IMR-90 (cell line): ENCODE results near the gene CAPSL. TPM values are rescaled to one million over a fixed set of nuclear protein-coding genes. Genes with fewer than 3 reads are reported as not detected.

Experiments used
- ATAC-seq: fragments of 200-7000 bp; cut with Tn5 transposase; 2 replicates; pipeline ENCODE4 v1.9.1; 2020; ENCODE audit warnings: low read depth, mild to moderate bottlenecking, moderate library complexity
- BruUV-seq: library from RNA; stranded (reverse); fragments of 400-500 nt; replicated peaks from 2 replicates; lab custom pipeline; 2021; lab: Mats Ljungman, UMichigan
- CTCF ChIA-PET: fragments of 300-600 bp; formaldehyde crosslinking; extraction: SDS; loops from one replicate; lab custom pipeline; 2021; ENCODE audit warnings: antibody characterized with exemption; lab: Yijun Ruan, JAX
- POLR2A ChIA-PET: fragments of 300-600 bp; sonication (Branson Sonifier 250); formaldehyde crosslinking; loops from one replicate; lab custom pipeline; 2022; ENCODE audit warnings: antibody characterized with exemption; ENCODE audit not compliant: unreplicated experiment; lab: Charles Lee
- DNase-seq: peaks from one replicate; pipeline ENCODE4 v3.0.0; 2013
- H2AFZ ChIP-seq: replicated peaks from 2 replicates; pipeline ENCODE3; 2013; ENCODE audit warnings: low read length, mild to moderate bottlenecking; ENCODE audit not compliant: poor library complexity
- H2AK5ac ChIP-seq: 2 replicates; pipeline ENCODE4 v1.6.1; 2013; ENCODE audit warnings: low read depth, low read length, inconsistent platforms
- H2AK9ac ChIP-seq: replicated peaks from 2 replicates; pipeline ENCODE3; 2013; ENCODE audit warnings: mild to moderate bottlenecking, low read depth, low read length, moderate library complexity; ENCODE audit not compliant: poor library complexity
- H2BK120ac ChIP-seq: 2 replicates; pipeline ENCODE4 v1.6.1; 2013; ENCODE audit warnings: low read depth, low read length, inconsistent platforms
- H2BK15ac ChIP-seq: 3 replicates; pipeline ENCODE4 v1.6.1; 2013; ENCODE audit warnings: low read depth, low read length, inconsistent platforms
- H2BK20ac ChIP-seq: 2 replicates; pipeline ENCODE4 v1.6.1; 2013; ENCODE audit warnings: low read depth, mild to moderate bottlenecking, inconsistent platforms, low read length, moderate library complexity
- H2BK5ac ChIP-seq: 2 replicates; pipeline ENCODE4 v1.6.1; 2013; ENCODE audit warnings: mild to moderate bottlenecking, low read depth, low read length, inconsistent platforms; ENCODE audit not compliant: poor library complexity, severe bottlenecking
- H3K14ac ChIP-seq: replicated peaks from 2 replicates; pipeline ENCODE4 v1.6.1; 2013; ENCODE audit warnings: low read depth, low read length, inconsistent platforms
- H3K18ac ChIP-seq: 2 replicates; pipeline ENCODE4 v1.6.1; 2013; ENCODE audit warnings: low read depth, low read length, control low read depth
- H3K23ac ChIP-seq: 2 replicates; pipeline ENCODE4 v1.6.1; 2013; ENCODE audit warnings: low read depth, low read length, inconsistent platforms
- H3K27ac ChIP-seq: 2 replicates; pipeline ENCODE4 v1.5.1; 2013; ENCODE audit warnings: mild to moderate bottlenecking, control low read depth, low read length; ENCODE audit not compliant: insufficient read depth
- H3K27me3 ChIP-seq: 2 replicates; pipeline ENCODE4 v1.6.1; 2013; ENCODE audit warnings: low read length; ENCODE audit not compliant: control insufficient read depth, insufficient read depth
- H3K36me3 ChIP-seq: 2 replicates; pipeline ENCODE4 v1.6.1; 2013; ENCODE audit warnings: low read length, mixed read lengths; ENCODE audit not compliant: control insufficient read depth, insufficient read depth
- H3K4ac ChIP-seq: 2 replicates; pipeline ENCODE4 v1.6.1; 2013; ENCODE audit warnings: low read depth, low read length, inconsistent platforms
- H3K4me1 ChIP-seq: 2 replicates; pipeline ENCODE4 v1.6.1; 2013; ENCODE audit warnings: low read length, mixed read lengths; ENCODE audit not compliant: control insufficient read depth, insufficient read depth
- H3K4me2 ChIP-seq: 2 replicates; pipeline ENCODE4 v1.6.1; 2013; ENCODE audit warnings: low read depth, mild to moderate bottlenecking, control low read depth, low read length, moderate library complexity
- H3K4me3 ChIP-seq: 2 replicates; pipeline ENCODE4 v1.5.1; 2013; ENCODE audit warnings: low read depth, mild to moderate bottlenecking, control low read depth, low read length, moderate library complexity; ENCODE audit not compliant: insufficient read depth
- H3K56ac ChIP-seq: 2 replicates; pipeline ENCODE4 v1.6.1; 2013; ENCODE audit warnings: low read length, inconsistent platforms; ENCODE audit not compliant: insufficient read depth; ENCODE audit errors: extremely low read depth
- H3K79me1 ChIP-seq, 2 experiments: 2 replicates each; pipeline ENCODE4 v1.6.1; 2013; ENCODE audit warnings: low read length in 2 of 2, inconsistent platforms in 1 of 2, low read depth in 1 of 2
- H3K9ac ChIP-seq: 2 replicates; pipeline ENCODE4 v1.6.1; 2013; ENCODE audit warnings: low read depth, low read length, control low read depth
- H3K9me1 ChIP-seq: 2 replicates; pipeline ENCODE4 v1.6.1; 2013; ENCODE audit warnings: low read length, inconsistent platforms; ENCODE audit not compliant: insufficient read depth
- H3K9me3 ChIP-seq: 2 replicates; pipeline ENCODE4 v1.6.1; 2013; ENCODE audit warnings: low read length; ENCODE audit not compliant: control insufficient read depth, insufficient read depth
- H4K20me1 ChIP-seq: 2 replicates; pipeline ENCODE4 v1.6.1; 2013; ENCODE audit warnings: low read length, inconsistent platforms; ENCODE audit not compliant: insufficient read depth
- H4K5ac ChIP-seq: 2 replicates; pipeline ENCODE4 v1.6.1; 2013; ENCODE audit warnings: mild to moderate bottlenecking, low read depth, low read length, control low read depth
- H4K8ac ChIP-seq, 2 experiments: 2 replicates each; pipeline ENCODE4 v1.6.1; 2013; ENCODE audit warnings: low read depth in 2 of 2, low read length in 2 of 2, control low read depth in 1 of 2, inconsistent platforms in 1 of 2
- H4K91ac ChIP-seq: 2 replicates; pipeline ENCODE4 v1.6.1; 2013; ENCODE audit warnings: low read depth, low read length, inconsistent platforms; ENCODE audit not compliant: insufficient read depth
- BHLHE40 ChIP-seq: fragments of 150-350 bp; IDR thresholded peaks from 2 replicates; pipeline ENCODE4 v1.6.1; 2016; ENCODE audit warnings: mild to moderate bottlenecking, low read depth, low read length
- CEBPB ChIP-seq: IDR thresholded peaks from 2 replicates; pipeline ENCODE4 v1.6.1; 2012; ENCODE audit warnings: low read depth, low read length, improper control_type of control experiment
- CHD1 ChIP-seq: IDR thresholded peaks from 2 replicates; pipeline ENCODE4 v1.6.1; 2012; ENCODE audit warnings: low read depth, low read length, improper control_type of control experiment
- FOS ChIP-seq: fragments of 150-350 bp; IDR thresholded peaks from 2 replicates; pipeline ENCODE4 v1.6.1; 2016; ENCODE audit warnings: low read depth, low read length
- MAFK ChIP-seq: IDR thresholded peaks from 2 replicates; pipeline ENCODE4 v1.6.1; 2012; ENCODE audit warnings: low read depth, low read length, improper control_type of control experiment
- MAZ ChIP-seq: IDR thresholded peaks from 2 replicates; pipeline ENCODE4 v1.6.1; 2012; ENCODE audit warnings: low read depth, mild to moderate bottlenecking, low read length, improper control_type of control experiment, moderate library complexity, borderline replicate concordance
- MXI1 ChIP-seq: IDR thresholded peaks from 2 replicates; pipeline ENCODE4 v1.6.1; 2012; ENCODE audit warnings: low read depth, mild to moderate bottlenecking, low read length, moderate library complexity, borderline replicate concordance
- NFE2L2 ChIP-seq: fragments of 150-350 bp; IDR thresholded peaks from 2 replicates; pipeline ENCODE4 v1.6.1; 2016; ENCODE audit warnings: low read depth, mild to moderate bottlenecking, low read length
- POLR2A ChIP-seq: IDR thresholded peaks from 2 replicates; pipeline ENCODE4 v1.6.1; 2012; ENCODE audit warnings: mild to moderate bottlenecking, low read depth, low read length
- RAD21 ChIP-seq: IDR thresholded peaks from 2 replicates; pipeline ENCODE4 v1.6.1; 2012; ENCODE audit warnings: low read length, improper control_type of control experiment
- RCOR1 ChIP-seq: IDR thresholded peaks from 2 replicates; pipeline ENCODE4 v1.6.1; 2012; ENCODE audit warnings: mild to moderate bottlenecking, low read length, improper control_type of control experiment; ENCODE audit not compliant: insufficient replicate concordance
- RFX5 ChIP-seq: IDR thresholded peaks from 2 replicates; pipeline ENCODE4 v1.8.0; 2012; ENCODE audit warnings: low read depth, mild to moderate bottlenecking, low read length, moderate library complexity
- SMC3 ChIP-seq: fragments of 150-350 bp; IDR thresholded peaks from 2 replicates; pipeline ENCODE4 v1.6.1; 2016; ENCODE audit warnings: low read depth, mild to moderate bottlenecking, antibody characterized with exemption, low read length, moderate library complexity
- dilution Hi-C: fragments of 300-500 bp; cut with HindIII; formaldehyde crosslinking; loops from one replicate; pipeline ENCODE4 v1.14.3; 2018; ENCODE audit warnings: low sequenced_read_pairs; ENCODE audit not compliant: unreplicated experiment
- in situ Hi-C: fragments of 300-500 bp; cut with MboI; formaldehyde crosslinking; loops from 3 replicates; pipeline ENCODE4 v1.14.3; 2019; ENCODE audit warnings: low sequenced_read_pairs, inconsistent platforms, mixed read lengths
- intact Hi-C: fragments of 100-400 bp; cut with micrococcal nuclease; formaldehyde crosslinking; loops from 2 replicates; pipeline ENCODE4 v1.10.0; 2022
- polyA plus RNA-seq, 3 experiments: library from polyadenylated mRNA; depleted of rRNA; stranded (reverse); fragments of >200 nt; gene quantifications; 2 replicates each; pipeline ENCODE4 v1.2.3, GENCODE V29; 2012; ENCODE audit warnings: low replicate concordance in 1 of 3
- total RNA-seq: library from RNA; depleted of rRNA; stranded (reverse); fragments of >200 nt; gene quantifications from 2 replicates; pipeline ENCODE4 v1.2.3, GENCODE V29; 2012
- TF ChIP-seq, protein P1 (sequence below): conservative IDR thresholded peaks from 2 replicates; pipeline ENCODE4 v1.5.1; 2012; ENCODE audit warnings: mild to moderate bottlenecking, low read depth, low read length, improper control_type of control experiment
- TF ChIP-seq, protein P2 (sequence below): fragments of 150-350 bp; IDR thresholded peaks from 2 replicates; pipeline ENCODE4 v1.6.1; 2016; ENCODE audit warnings: low read depth, mild to moderate bottlenecking, low read length, moderate library complexity, borderline replicate concordance
- TF ChIP-seq, protein P3 (sequence below): fragments of 150-350 bp; IDR thresholded peaks from 2 replicates; pipeline ENCODE4 v1.6.1; 2017; ENCODE audit warnings: mild to moderate bottlenecking, antibody characterized with exemption, low read length, low read depth

The CAPSL gene
- total and polyA plus RNA-seq, 2 of the 4 experiments (the other 2 are of a cell fraction) = 0.09 TPM; not detected in 1

DNA sequence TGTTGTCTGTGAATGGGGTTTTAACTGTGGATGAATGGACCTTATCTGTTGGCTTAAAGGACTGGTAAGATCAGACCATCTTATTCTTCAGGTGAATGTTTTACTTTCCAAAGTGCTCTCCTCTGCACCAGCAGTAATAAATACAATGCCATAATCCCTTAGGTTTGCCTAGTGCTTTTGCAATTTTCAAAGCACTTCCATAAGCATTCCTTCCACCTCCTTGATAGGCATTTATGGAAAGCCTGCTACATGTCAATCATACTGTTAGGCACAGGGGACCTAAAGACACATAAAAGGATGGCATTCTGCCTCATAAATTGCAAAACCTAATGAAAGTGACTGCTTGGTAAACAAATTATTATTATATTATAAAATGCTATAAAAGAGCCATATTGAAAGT, 60.3 kb downstream of the CAPSL start:
- no peak for ATAC-seq
- no peak overlapping the region for H3K27ac ChIP-seq
- H3K9me3 ChIP-seq = no peaks in the 10 kb centered on the region
- H2AK5ac ChIP-seq = no peak overlapping the region
- no peak overlapping the region for H4K91ac ChIP-seq
- no peak overlapping the region for H3K9ac ChIP-seq
- no peak overlapping the region for H3K18ac ChIP-seq
- peaks cover 15% of the 10 kb centered on the region for H3K36me3 ChIP-seq
- no peak overlapping the region for H3K4ac ChIP-seq
- H3K79me1 ChIP-seq = peaks cover 3 to 6% of the 10 kb centered on the region in 2 experiments; a peak in 1 of 4 replicates
- H3K56ac ChIP-seq = no peak overlapping the region
- no peak for TF ChIP-seq RFX5
- TF ChIP-seq, protein P1, sequence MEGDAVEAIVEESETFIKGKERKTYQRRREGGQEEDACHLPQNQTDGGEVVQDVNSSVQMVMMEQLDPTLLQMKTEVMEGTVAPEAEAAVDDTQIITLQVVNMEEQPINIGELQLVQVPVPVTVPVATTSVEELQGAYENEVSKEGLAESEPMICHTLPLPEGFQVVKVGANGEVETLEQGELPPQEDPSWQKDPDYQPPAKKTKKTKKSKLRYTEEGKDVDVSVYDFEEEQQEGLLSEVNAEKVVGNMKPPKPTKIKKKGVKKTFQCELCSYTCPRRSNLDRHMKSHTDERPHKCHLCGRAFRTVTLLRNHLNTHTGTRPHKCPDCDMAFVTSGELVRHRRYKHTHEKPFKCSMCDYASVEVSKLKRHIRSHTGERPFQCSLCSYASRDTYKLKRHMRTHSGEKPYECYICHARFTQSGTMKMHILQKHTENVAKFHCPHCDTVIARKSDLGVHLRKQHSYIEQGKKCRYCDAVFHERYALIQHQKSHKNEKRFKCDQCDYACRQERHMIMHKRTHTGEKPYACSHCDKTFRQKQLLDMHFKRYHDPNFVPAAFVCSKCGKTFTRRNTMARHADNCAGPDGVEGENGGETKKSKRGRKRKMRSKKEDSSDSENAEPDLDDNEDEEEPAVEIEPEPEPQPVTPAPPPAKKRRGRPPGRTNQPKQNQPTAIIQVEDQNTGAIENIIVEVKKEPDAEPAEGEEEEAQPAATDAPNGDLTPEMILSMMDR = no peak
- no peak for TF ChIP-seq CHD1
- no peak for TF ChIP-seq MAFK
- TF ChIP-seq POLR2A = no peak
- TF ChIP-seq BHLHE40 = no peak
- TF ChIP-seq CEBPB = no peak
- no peak for TF ChIP-seq RCOR1
- TF ChIP-seq NFE2L2 = no peak
- no peak for TF ChIP-seq MXI1
- no peak for TF ChIP-seq SMC3
- TF ChIP-seq, protein P2, sequence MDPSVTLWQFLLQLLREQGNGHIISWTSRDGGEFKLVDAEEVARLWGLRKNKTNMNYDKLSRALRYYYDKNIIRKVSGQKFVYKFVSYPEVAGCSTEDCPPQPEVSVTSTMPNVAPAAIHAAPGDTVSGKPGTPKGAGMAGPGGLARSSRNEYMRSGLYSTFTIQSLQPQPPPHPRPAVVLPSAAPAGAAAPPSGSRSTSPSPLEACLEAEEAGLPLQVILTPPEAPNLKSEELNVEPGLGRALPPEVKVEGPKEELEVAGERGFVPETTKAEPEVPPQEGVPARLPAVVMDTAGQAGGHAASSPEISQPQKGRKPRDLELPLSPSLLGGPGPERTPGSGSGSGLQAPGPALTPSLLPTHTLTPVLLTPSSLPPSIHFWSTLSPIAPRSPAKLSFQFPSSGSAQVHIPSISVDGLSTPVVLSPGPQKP = no peak
- no peak for TF ChIP-seq RAD21
- TF ChIP-seq MAZ = no peak
- TF ChIP-seq, protein P3, sequence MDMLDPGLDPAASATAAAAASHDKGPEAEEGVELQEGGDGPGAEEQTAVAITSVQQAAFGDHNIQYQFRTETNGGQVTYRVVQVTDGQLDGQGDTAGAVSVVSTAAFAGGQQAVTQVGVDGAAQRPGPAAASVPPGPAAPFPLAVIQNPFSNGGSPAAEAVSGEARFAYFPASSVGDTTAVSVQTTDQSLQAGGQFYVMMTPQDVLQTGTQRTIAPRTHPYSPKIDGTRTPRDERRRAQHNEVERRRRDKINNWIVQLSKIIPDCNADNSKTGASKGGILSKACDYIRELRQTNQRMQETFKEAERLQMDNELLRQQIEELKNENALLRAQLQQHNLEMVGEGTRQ = no peak
- no peak for TF ChIP-seq FOS
- H4K5ac ChIP-seq = no peak overlapping the region; the same call in 1 of the 2 replicates
- no peak overlapping the region for H3K4me2 ChIP-seq
- no peak overlapping the region for H2BK5ac ChIP-seq
- H4K20me1 ChIP-seq = no peaks in the 10 kb centered on the region
- no peak overlapping the region for H4K8ac ChIP-seq
- dilution Hi-C loops (no loop called here), in situ Hi-C loops (no loop called here), intact Hi-C loops (no loop called here)
- ChIA-PET CTCF (no interaction called here), POLR2A (no interaction called here)
- no peak overlapping the region for H3K23ac ChIP-seq
- no peak overlapping the region for H2AFZ ChIP-seq
- H3K9me1 ChIP-seq = peaks cover 5% of the 10 kb centered on the region; the same call in 1 of the 2 replicates
- H3K4me3 ChIP-seq = no peak overlapping the region
- H2BK120ac ChIP-seq = no peak overlapping the region
- H2BK20ac ChIP-seq = no peak overlapping the region
- no peaks in the 10 kb centered on the region; the same call in 1 of the 2 replicates for H3K4me1 ChIP-seq
- H2BK15ac ChIP-seq = no peak overlapping the region
- no peak overlapping the region for H2AK9ac ChIP-seq
- no TSS peak for BruUV-seq
- no peak overlapping the region for H3K14ac ChIP-seq
- DNase-seq = no peak
- H3K27me3 ChIP-seq = no peaks in the 10 kb centered on the region
